Stimulated activated naive CD4-positive, alpha-beta T cell treated with Interleukin-2 at 50 U/mL for 16 hours (primary cell): Measurements from ENCODE around the gene SMC1B.
"Not testable (repeated sequence)": the region's sequence is repeated elsewhere in the genome, so short reads cannot be mapped to it uniquely, and the experiment has no call there.

Source experiments
- DNase-seq: peaks from one replicate; lab custom pipeline; 2025; lab: John Stamatoyannopoulos, UW

The SMC1B gene

GRCh38 chr22:45442116-45442515, 28.7 kb upstream of the SMC1B start:
- no peak for DNase-seq

GRCh38 chr22:45441138-45441537, 27.7 kb upstream of the SMC1B start:
- DNase-seq, result no peak

- DNase-seq, result not testable (repeated sequence)
These were observed 27.3 kb upstream of the SMC1B start for GRCh38 chr22:45440688-45441087.

- DNase-seq, result no peak
These were observed 24.9 kb upstream of the SMC1B start for GRCh38 chr22:45438336-45438735.

- DNase-seq, result not testable (repeated sequence)
These were observed 23.6 kb upstream of the SMC1B start for GRCh38 chr22:45436871-45437517.

GRCh38 chr22:45435544-45436139, 22.2 kb upstream of the SMC1B start:
- DNase-seq, result peak; percentile 67

GRCh38 chr22:45434981-45435380, 21.6 kb upstream of the SMC1B start:
- no peak for DNase-seq

- DNase-seq, result no peak
These were observed 17.5 kb upstream of the SMC1B start for GRCh38 chr22:45430871-45431270.

- DNase-seq, result no peak
These were observed 16.8 kb upstream of the SMC1B start for GRCh38 chr22:45429981-45430775.

GRCh38 chr22:45429424-45429823, 16.0 kb upstream of the SMC1B start:
- DNase-seq, result no peak

GRCh38 chr22:45428391-45429385, 15.3 kb upstream of the SMC1B start:
- DNase-seq, result no peak

- no peak for DNase-seq
These were observed 13.7 kb upstream of the SMC1B start for GRCh38 chr22:45427114-45427513.

GRCh38 chr22:45426387-45426786, 13.0 kb upstream of the SMC1B start:
- DNase-seq, result no peak

GRCh38 chr22:45425531-45426265, 12.3 kb upstream of the SMC1B start:
- no peak for DNase-seq

- no peak for DNase-seq
These were observed 11.7 kb upstream of the SMC1B start for GRCh38 chr22:45425101-45425500.

- no peak for DNase-seq
These were observed 10.9 kb upstream of the SMC1B start for GRCh38 chr22:45424241-45424731.

GRCh38 chr22:45423524-45423923, 10.1 kb upstream of the SMC1B start:
- DNase-seq, result no peak

- no peak for DNase-seq
These were observed 9.0 kb upstream of the SMC1B start for GRCh38 chr22:45422237-45422983.

- no peak for DNase-seq
These were observed 8.1 kb upstream of the SMC1B start for GRCh38 chr22:45421349-45422055.

GRCh38 chr22:45420539-45420938, 7.1 kb upstream of the SMC1B start:
- DNase-seq, result no peak
